Stromal cell of bone marrow (primary cell): ENCODE data around the gene P4HB.

Source experiments
- DNase-seq: peaks from one replicate; pipeline ENCODE4 v3.0.0-alpha.2; 2012; ENCODE audit warnings: low read depth

The P4HB gene

GRCh38 chr17:81868674-81869220, 8.4 kb upstream of the P4HB start:
- DNase-seq = peak; percentile 39

GRCh38 chr17:81867991-81868673, 7.8 kb upstream of the P4HB start:
- no peak for DNase-seq

GRCh38 chr17:81867170-81867990, 7.0 kb upstream of the P4HB start:
- no peak for DNase-seq

GRCh38 chr17:81866440-81867169, 6.3 kb upstream of the P4HB start:
- no peak for DNase-seq

- no peak for DNase-seq
These were observed 5.6 kb upstream of the P4HB start for GRCh38 chr17:81865733-81866439.

GRCh38 chr17:81865358-81865732, 5.0 kb upstream of the P4HB start:
- DNase-seq = no peak

GRCh38 chr17:81863833-81864768, 3.8 kb upstream of the P4HB start:
- DNase-seq = no peak

- DNase-seq = no peak
These were observed 2.9 kb upstream of the P4HB start for GRCh38 chr17:81863123-81863675.

GRCh38 chr17:81860756-81861568, 627 bp upstream of the P4HB start:
- DNase-seq = peak; percentile 100

- DNase-seq = no peak
These were observed 1.1 kb downstream of the P4HB start for GRCh38 chr17:81858967-81859905.

- DNase-seq = no peak
These were observed 2.0 kb downstream of the P4HB start for GRCh38 chr17:81858170-81858966.

- DNase-seq = no peak
These were observed 5.2 kb downstream of the P4HB start for GRCh38 chr17:81854974-81855774.

GRCh38 chr17:81852237-81852636, 8.1 kb downstream of the P4HB start:
- no peak for DNase-seq

- no peak for DNase-seq
These were observed 8.9 kb downstream of the P4HB start for GRCh38 chr17:81851423-81851822.

GRCh38 chr17:81849457-81849856, 10.9 kb downstream of the P4HB start:
- no peak for DNase-seq

GRCh38 chr17:81846743-81847689, 13.3 kb downstream of the P4HB start:
- DNase-seq = no peak
